ENCODE results near the gene NOXO1. TPM values are rescaled to one million over a fixed set of nuclear protein-coding genes. Genes with fewer than 3 reads are reported as not detected.

Gene NOXO1
- total and polyA plus RNA-seq, 9 of the 15 experiments (the other 6 are each of a cell fraction or from before 2014, with no cell fraction given), result not detected

- DNase-seq (ENCODE audit: extremely low read depth in 1 of 4, low spot score in 3 of 4), result peak; percentile 61 to 63 (median 62)
- Histone ChIP-seq H4K20me1 (replicated peaks; ENCODE audit: control insufficient read depth, insufficient read depth, low read length) (no peaks in the 10 kb centered on the region), H3K27me3 (ENCODE audit: control insufficient read depth in 2 of 2, insufficient read depth in 2 of 2, low read length in 2 of 2) (no peaks in the 10 kb centered on the region), H3K9ac (ENCODE audit: insufficient read depth in 1 of 2, low read depth in 2 of 2, low read length in 2 of 2) (peak overlapping the region; percentile 61 to 93; a peak in 3 of 4 replicates), H3K79me2 (ENCODE audit: control insufficient read depth, insufficient read depth, low read length) (no peaks in the 10 kb centered on the region), H3K9me1 (ENCODE audit: control insufficient read depth, insufficient read depth, low read length) (no peaks in the 10 kb centered on the region), H3K27ac (ENCODE audit: extremely low read depth, low read depth, low read length) (peak overlapping the region; percentile 66; the same call in 2 of the 3 replicates), H2AFZ (ENCODE audit: low read depth, low read length) (peak overlapping the region; percentile 95), H3K4me3 (peak overlapping the region; percentile 44), H3K4me1 (replicated peaks in 1 of 2; ENCODE audit: control insufficient read depth in 2 of 2, insufficient read depth in 2 of 2, low read length in 2 of 2) (peaks cover 4 to 44% of the 10 kb centered on the region in 2 experiments; a peak in 3 of 5 replicates), H3K36me3 (ENCODE audit: control insufficient read depth, insufficient read depth, low read length) (no peaks in the 10 kb centered on the region), H3K4me2 (ENCODE audit: insufficient read depth, low read length) (peak overlapping the region; percentile 59), H3K9me3 (replicated peaks; ENCODE audit: control insufficient read depth, insufficient read depth, low read depth, low read length) (no peaks in the 10 kb centered on the region)
- TF ChIP-seq MBD2 (IDR thresholded peaks at IDR 0.05; ENCODE audit: borderline replicate concordance, low read depth) (0 out of 2 replicates have a peak, but pooled peaks have one; percentile 9), EGR1 (conservative IDR thresholded peaks at IDR 0.05) (peak; percentile 77), PATZ1 (CRISPR knock-in tag; IDR thresholded peaks at IDR 0.05; ENCODE audit: borderline replicate concordance) (no peak), ZBTB7A (IDR thresholded peaks at IDR 0.05; ENCODE audit: borderline replicate concordance, control insufficient read depth, low read depth, low read length) (no peak), ZNF384 (IDR thresholded peaks at IDR 0.05; ENCODE audit: low read depth, low read length) (peak; percentile 43; the same call in 1 of the 2 replicates)
- WGBS (ENCODE audit: insufficient coverage, low coverage, missing lambda C conversion rate), result 50% methylated on average over 1 of the region's 11 CpGs
- in situ Hi-C loops (cut with MboI) (no loop called here), intact Hi-C loops (cut with micrococcal nuclease) (loop anchor here (2.0 kb wide), 1 partner anchor 64 kb away; no protein-coding TSS in a partner anchor)
- peak; percentile 68 for ATAC-seq
- CTCF ChIA-PET (ENCODE audit: low intra/inter-chr PET ratio), result interaction anchor here (0.6 to 3.4 kb wide), 4 partner anchors 63 to 116 kb away, joined by 3 to 51 read pairs (median 18); no protein-coding TSS in a partner anchor
- peak; percentile 81 for FAIRE-seq
- BruUV-seq (replicated peaks), result no TSS peak
- POLR2A ChIA-PET, result interaction anchor here (0.6 to 1.4 kb wide), 4 partner anchors 57 to 146 kb away, joined by 3 to 5 read pairs (median 4); partner anchors contain the start of genes MEIOB, NUBP2 and SPSB3
These were observed 52.2 kb downstream of the NOXO1 start for GRCh38 chr16:1929105-1929504.

Small RNA genes within 50 kb of the gene (small RNA-seq; reads per million reads assigned to genes)
- not detected for gene AC005363.2
- gene RN7SL219P, result not detected
- not detected for gene SNORA10
- not detected for gene SNORA64

Other genes starting within 250 kb of the NOXO1 start
Only the 7 nearest of the 31 such genes appear.
- gene RPL3L, start 26.8 kb downstream of the NOXO1 start, total RNA-seq (2014; rRNA removed), result 0.33 TPM in 1 of 2 replicates, not detected in the other
- gene RPL3L, start 26.8 kb downstream of the NOXO1 start, total RNA-seq (2014; rRNA removed; fragmentation: Illumina TruSeq; extraction: Trizol), result 0.58 and 0.64 TPM in 2 replicates
- 0.38 and 0.51 TPM in 2 replicates for gene RPL3L, start 26.8 kb downstream of the NOXO1 start, total RNA-seq (2015; rRNA removed; fragmentation: Illumina TruSeq; extraction: Trizol)
- 0.58 and 0.86 TPM in 2 replicates for gene RPL3L, start 26.8 kb downstream of the NOXO1 start, total RNA-seq (2021)
- 0.09 and 0.11 TPM in 2 replicates for gene RPL3L, start 26.8 kb downstream of the NOXO1 start, polyA plus RNA-seq (2011; rRNA removed)
- 0.10 TPM in 1 of 2 replicates, not detected in the other for gene RPL3L, start 26.8 kb downstream of the NOXO1 start, polyA plus RNA-seq (2014; fragmentation: Illumina TruSeq; extraction: Trizol)
- gene RPL3L, start 26.8 kb downstream of the NOXO1 start, polyA plus RNA-seq (2014; fragmentation: Nextera tagmentation; extraction: Ambion mirVana), result under 1 TPM; 0.04 TPM
- gene RPL3L, start 26.8 kb downstream of the NOXO1 start, polyA plus RNA-seq (2014; rRNA removed), result 0.08 TPM in 1 of 2 replicates, not detected in the other
- gene NDUFB10, start 21.9 kb downstream of the NOXO1 start, total RNA-seq (2014; rRNA removed), result 527 and 595 TPM in 2 replicates
- 134 and 149 TPM in 2 replicates for gene NDUFB10, start 21.9 kb downstream of the NOXO1 start, total RNA-seq (2014; rRNA removed; fragmentation: Illumina TruSeq; extraction: Trizol)
- gene NDUFB10, start 21.9 kb downstream of the NOXO1 start, total RNA-seq (2015; rRNA removed; fragmentation: Illumina TruSeq; extraction: Trizol), result 228 and 241 TPM in 2 replicates
- gene NDUFB10, start 21.9 kb downstream of the NOXO1 start, total RNA-seq (2021), result 239 and 265 TPM in 2 replicates
- 69.3 and 98.6 TPM in 2 replicates for gene NDUFB10, start 21.9 kb downstream of the NOXO1 start, polyA plus RNA-seq (2011; rRNA removed)
- gene NDUFB10, start 21.9 kb downstream of the NOXO1 start, polyA plus RNA-seq (2014; fragmentation: Illumina TruSeq; extraction: Trizol), result 161 and 217 TPM in 2 replicates
- 100 to 1,000 TPM in 1 of 2 experiments, 10 to 100 TPM in 1; 81.5 to 101 TPM for gene NDUFB10, start 21.9 kb downstream of the NOXO1 start, polyA plus RNA-seq (2014; fragmentation: Nextera tagmentation; extraction: Ambion mirVana)
- gene NDUFB10, start 21.9 kb downstream of the NOXO1 start, polyA plus RNA-seq (2014; rRNA removed), result 294 and 372 TPM in 2 replicates
- gene RPS2, start 16.6 kb downstream of the NOXO1 start, total RNA-seq (2014; rRNA removed), result 4,179 and 5,605 TPM in 2 replicates
- 1,866 and 2,148 TPM in 2 replicates for gene RPS2, start 16.6 kb downstream of the NOXO1 start, total RNA-seq (2014; rRNA removed; fragmentation: Illumina TruSeq; extraction: Trizol)
- 3,793 and 3,917 TPM in 2 replicates for gene RPS2, start 16.6 kb downstream of the NOXO1 start, total RNA-seq (2015; rRNA removed; fragmentation: Illumina TruSeq; extraction: Trizol)
- gene RPS2, start 16.6 kb downstream of the NOXO1 start, total RNA-seq (2021), result 4,794 and 4,832 TPM in 2 replicates
- 4,170 and 6,521 TPM in 2 replicates for gene RPS2, start 16.6 kb downstream of the NOXO1 start, polyA plus RNA-seq (2011; rRNA removed)
- 3,709 and 6,295 TPM in 2 replicates for gene RPS2, start 16.6 kb downstream of the NOXO1 start, polyA plus RNA-seq (2014; fragmentation: Illumina TruSeq; extraction: Trizol)
- gene RPS2, start 16.6 kb downstream of the NOXO1 start, polyA plus RNA-seq (2014; fragmentation: Nextera tagmentation; extraction: Ambion mirVana), result 1,000 to 10,000 TPM in 1 of 2 experiments, 100 to 1,000 TPM in 1; 834 to 1,305 TPM
- 4,774 and 5,288 TPM in 2 replicates for gene RPS2, start 16.6 kb downstream of the NOXO1 start, polyA plus RNA-seq (2014; rRNA removed)
- not detected in 2 replicates for gene RNF151, start 14.6 kb downstream of the NOXO1 start, total RNA-seq (2014; rRNA removed)
- gene RNF151, start 14.6 kb downstream of the NOXO1 start, total RNA-seq (2014; rRNA removed; fragmentation: Illumina TruSeq; extraction: Trizol), result not detected in 2 replicates
- not detected in 2 replicates for gene RNF151, start 14.6 kb downstream of the NOXO1 start, total RNA-seq (2015; rRNA removed; fragmentation: Illumina TruSeq; extraction: Trizol)
- not detected in 2 replicates for gene RNF151, start 14.6 kb downstream of the NOXO1 start, total RNA-seq (2021)
- gene RNF151, start 14.6 kb downstream of the NOXO1 start, polyA plus RNA-seq (2011; rRNA removed), result not detected in 2 replicates
- gene RNF151, start 14.6 kb downstream of the NOXO1 start, polyA plus RNA-seq (2014; fragmentation: Illumina TruSeq; extraction: Trizol), result not detected in 2 replicates
- not detected for gene RNF151, start 14.6 kb downstream of the NOXO1 start, polyA plus RNA-seq (2014; fragmentation: Nextera tagmentation; extraction: Ambion mirVana)
- gene RNF151, start 14.6 kb downstream of the NOXO1 start, polyA plus RNA-seq (2014; rRNA removed), result not detected in 2 replicates
- gene TBL3, start 9.4 kb downstream of the NOXO1 start, total RNA-seq (2014; rRNA removed), result 115 and 117 TPM in 2 replicates
- gene TBL3, start 9.4 kb downstream of the NOXO1 start, total RNA-seq (2014; rRNA removed; fragmentation: Illumina TruSeq; extraction: Trizol), result 2.6 and 8.0 TPM in 2 replicates
- 24.5 and 28.3 TPM in 2 replicates for gene TBL3, start 9.4 kb downstream of the NOXO1 start, total RNA-seq (2015; rRNA removed; fragmentation: Illumina TruSeq; extraction: Trizol)
- 106 and 108 TPM in 2 replicates for gene TBL3, start 9.4 kb downstream of the NOXO1 start, total RNA-seq (2021)
- 21.1 and 53.1 TPM in 2 replicates for gene TBL3, start 9.4 kb downstream of the NOXO1 start, polyA plus RNA-seq (2011; rRNA removed)
- gene TBL3, start 9.4 kb downstream of the NOXO1 start, polyA plus RNA-seq (2014; fragmentation: Illumina TruSeq; extraction: Trizol), result 47.3 and 78.3 TPM in 2 replicates
- 1 to 10 TPM in 1 of 2 experiments, under 1 TPM in 1; 0.97 to 7.2 TPM for gene TBL3, start 9.4 kb downstream of the NOXO1 start, polyA plus RNA-seq (2014; fragmentation: Nextera tagmentation; extraction: Ambion mirVana)
- 56.5 and 80.8 TPM in 2 replicates for gene TBL3, start 9.4 kb downstream of the NOXO1 start, polyA plus RNA-seq (2014; rRNA removed)
- gene GFER, start 2.7 kb upstream of the NOXO1 start, total RNA-seq (2014; rRNA removed), result 46.2 and 67.8 TPM in 2 replicates
- 10.1 and 15.6 TPM in 2 replicates for gene GFER, start 2.7 kb upstream of the NOXO1 start, total RNA-seq (2014; rRNA removed; fragmentation: Illumina TruSeq; extraction: Trizol)
- gene GFER, start 2.7 kb upstream of the NOXO1 start, total RNA-seq (2015; rRNA removed; fragmentation: Illumina TruSeq; extraction: Trizol), result 22.9 and 26.3 TPM in 2 replicates
- gene GFER, start 2.7 kb upstream of the NOXO1 start, total RNA-seq (2021), result 53.7 and 54.7 TPM in 2 replicates
- gene GFER, start 2.7 kb upstream of the NOXO1 start, polyA plus RNA-seq (2011; rRNA removed), result 16.5 and 28.7 TPM in 2 replicates
- gene GFER, start 2.7 kb upstream of the NOXO1 start, polyA plus RNA-seq (2014; fragmentation: Illumina TruSeq; extraction: Trizol), result 19.8 and 24.3 TPM in 2 replicates
- 1 to 10 TPM; 4.3 to 5.1 TPM for gene GFER, start 2.7 kb upstream of the NOXO1 start, polyA plus RNA-seq (2014; fragmentation: Nextera tagmentation; extraction: Ambion mirVana)
- gene GFER, start 2.7 kb upstream of the NOXO1 start, polyA plus RNA-seq (2014; rRNA removed), result 45.4 and 46.8 TPM in 2 replicates
- gene SYNGR3, start 8.5 kb upstream of the NOXO1 start, total RNA-seq (2014; rRNA removed), result 69.2 and 110 TPM in 2 replicates
- 17.8 and 20.7 TPM in 2 replicates for gene SYNGR3, start 8.5 kb upstream of the NOXO1 start, total RNA-seq (2014; rRNA removed; fragmentation: Illumina TruSeq; extraction: Trizol)
- 24.4 and 28.6 TPM in 2 replicates for gene SYNGR3, start 8.5 kb upstream of the NOXO1 start, total RNA-seq (2015; rRNA removed; fragmentation: Illumina TruSeq; extraction: Trizol)
- 61.9 and 68.8 TPM in 2 replicates for gene SYNGR3, start 8.5 kb upstream of the NOXO1 start, total RNA-seq (2021)
- gene SYNGR3, start 8.5 kb upstream of the NOXO1 start, polyA plus RNA-seq (2011; rRNA removed), result 36.3 and 38.3 TPM in 2 replicates
- 41.5 and 44.1 TPM in 2 replicates for gene SYNGR3, start 8.5 kb upstream of the NOXO1 start, polyA plus RNA-seq (2014; fragmentation: Illumina TruSeq; extraction: Trizol)
- gene SYNGR3, start 8.5 kb upstream of the NOXO1 start, polyA plus RNA-seq (2014; fragmentation: Nextera tagmentation; extraction: Ambion mirVana), result 1 to 10 TPM; 3.7 to 4.4 TPM
- 47.7 and 69.1 TPM in 2 replicates for gene SYNGR3, start 8.5 kb upstream of the NOXO1 start, polyA plus RNA-seq (2014; rRNA removed)

Measured in K562 (cell line).